Measurements from ENCODE around the gene KAZN.

The KAZN gene

DNA sequence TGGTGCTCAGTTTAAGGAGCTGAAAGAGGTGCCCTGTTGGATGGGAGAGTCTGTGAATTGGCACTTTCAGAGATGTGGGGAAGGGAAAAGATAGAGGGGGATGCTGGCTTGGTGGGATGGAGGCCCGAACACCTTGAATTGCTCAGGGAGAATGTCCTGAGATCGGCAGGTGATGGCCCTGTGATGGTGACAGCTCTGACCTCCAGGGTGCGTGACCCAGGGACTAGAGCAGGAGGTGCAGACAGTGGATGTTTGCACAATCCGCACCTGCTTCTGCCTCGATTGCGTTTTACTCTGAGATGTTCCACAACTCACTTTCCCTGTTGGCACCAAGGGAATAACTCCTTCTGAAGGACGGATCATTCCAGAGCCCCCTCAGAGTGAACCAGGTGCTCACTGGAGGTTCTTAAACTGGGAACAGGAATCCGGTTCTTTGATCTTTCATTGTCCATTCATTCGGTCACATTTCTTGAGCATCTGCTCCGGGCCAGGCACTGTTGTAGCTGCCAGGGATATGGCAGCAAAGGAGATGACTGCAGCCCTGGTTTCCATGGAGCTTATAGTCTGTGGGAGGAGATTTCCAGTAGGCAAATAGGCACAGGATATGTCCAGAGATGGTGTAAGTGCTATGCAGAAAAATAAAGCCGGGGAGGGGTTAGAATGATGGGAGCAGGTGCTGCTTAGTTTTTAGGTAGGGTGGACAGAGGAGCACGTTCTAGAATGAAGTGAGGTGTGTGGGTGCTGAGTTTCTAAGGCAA is 328.5 kb downstream of the KAZN start:
- TF ChIP-seq TEAD4 (IDR thresholded peaks at IDR 0.05) (no peak), ZBTB7A (IDR thresholded peaks at IDR 0.05; ENCODE audit: low read depth) (no peak), YY1 (IDR thresholded peaks at IDR 0.05; ENCODE audit: low read depth) (no peak), FOXM1 (IDR thresholded peaks at IDR 0.05; ENCODE audit: borderline replicate concordance, low read depth) (no peak), RAD21 (IDR thresholded peaks at IDR 0.05; ENCODE audit: low read depth) (no peak), TAF1 (IDR thresholded peaks at IDR 0.05; ENCODE audit: low read depth) (no peak), EGR1 (IDR thresholded peaks at IDR 0.05) (no peak), CEBPB (IDR thresholded peaks at IDR 0.05) (no peak), EP300 (IDR thresholded peaks at IDR 0.05; ENCODE audit: borderline replicate concordance) (no peak), CREB1 (IDR thresholded peaks at IDR 0.05; ENCODE audit: low read depth) (no peak), TCF12 (IDR thresholded peaks at IDR 0.05; ENCODE audit: low read depth) (no peak)
- TF ChIP-seq, protein P1, sequence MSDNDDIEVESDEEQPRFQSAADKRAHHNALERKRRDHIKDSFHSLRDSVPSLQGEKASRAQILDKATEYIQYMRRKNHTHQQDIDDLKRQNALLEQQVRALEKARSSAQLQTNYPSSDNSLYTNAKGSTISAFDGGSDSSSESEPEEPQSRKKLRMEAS (IDR thresholded peaks at IDR 0.05): no peak
- TF ChIP-seq, protein P2, sequence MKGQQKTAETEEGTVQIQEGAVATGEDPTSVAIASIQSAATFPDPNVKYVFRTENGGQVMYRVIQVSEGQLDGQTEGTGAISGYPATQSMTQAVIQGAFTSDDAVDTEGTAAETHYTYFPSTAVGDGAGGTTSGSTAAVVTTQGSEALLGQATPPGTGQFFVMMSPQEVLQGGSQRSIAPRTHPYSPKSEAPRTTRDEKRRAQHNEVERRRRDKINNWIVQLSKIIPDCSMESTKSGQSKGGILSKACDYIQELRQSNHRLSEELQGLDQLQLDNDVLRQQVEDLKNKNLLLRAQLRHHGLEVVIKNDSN (IDR thresholded peaks at IDR 0.05): no peak
- TF ChIP-seq, protein P3, sequence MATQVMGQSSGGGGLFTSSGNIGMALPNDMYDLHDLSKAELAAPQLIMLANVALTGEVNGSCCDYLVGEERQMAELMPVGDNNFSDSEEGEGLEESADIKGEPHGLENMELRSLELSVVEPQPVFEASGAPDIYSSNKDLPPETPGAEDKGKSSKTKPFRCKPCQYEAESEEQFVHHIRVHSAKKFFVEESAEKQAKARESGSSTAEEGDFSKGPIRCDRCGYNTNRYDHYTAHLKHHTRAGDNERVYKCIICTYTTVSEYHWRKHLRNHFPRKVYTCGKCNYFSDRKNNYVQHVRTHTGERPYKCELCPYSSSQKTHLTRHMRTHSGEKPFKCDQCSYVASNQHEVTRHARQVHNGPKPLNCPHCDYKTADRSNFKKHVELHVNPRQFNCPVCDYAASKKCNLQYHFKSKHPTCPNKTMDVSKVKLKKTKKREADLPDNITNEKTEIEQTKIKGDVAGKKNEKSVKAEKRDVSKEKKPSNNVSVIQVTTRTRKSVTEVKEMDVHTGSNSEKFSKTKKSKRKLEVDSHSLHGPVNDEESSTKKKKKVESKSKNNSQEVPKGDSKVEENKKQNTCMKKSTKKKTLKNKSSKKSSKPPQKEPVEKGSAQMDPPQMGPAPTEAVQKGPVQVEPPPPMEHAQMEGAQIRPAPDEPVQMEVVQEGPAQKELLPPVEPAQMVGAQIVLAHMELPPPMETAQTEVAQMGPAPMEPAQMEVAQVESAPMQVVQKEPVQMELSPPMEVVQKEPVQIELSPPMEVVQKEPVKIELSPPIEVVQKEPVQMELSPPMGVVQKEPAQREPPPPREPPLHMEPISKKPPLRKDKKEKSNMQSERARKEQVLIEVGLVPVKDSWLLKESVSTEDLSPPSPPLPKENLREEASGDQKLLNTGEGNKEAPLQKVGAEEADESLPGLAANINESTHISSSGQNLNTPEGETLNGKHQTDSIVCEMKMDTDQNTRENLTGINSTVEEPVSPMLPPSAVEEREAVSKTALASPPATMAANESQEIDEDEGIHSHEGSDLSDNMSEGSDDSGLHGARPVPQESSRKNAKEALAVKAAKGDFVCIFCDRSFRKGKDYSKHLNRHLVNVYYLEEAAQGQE (IDR thresholded peaks at IDR 0.05; ENCODE audit: low read depth): no peak

DNA sequence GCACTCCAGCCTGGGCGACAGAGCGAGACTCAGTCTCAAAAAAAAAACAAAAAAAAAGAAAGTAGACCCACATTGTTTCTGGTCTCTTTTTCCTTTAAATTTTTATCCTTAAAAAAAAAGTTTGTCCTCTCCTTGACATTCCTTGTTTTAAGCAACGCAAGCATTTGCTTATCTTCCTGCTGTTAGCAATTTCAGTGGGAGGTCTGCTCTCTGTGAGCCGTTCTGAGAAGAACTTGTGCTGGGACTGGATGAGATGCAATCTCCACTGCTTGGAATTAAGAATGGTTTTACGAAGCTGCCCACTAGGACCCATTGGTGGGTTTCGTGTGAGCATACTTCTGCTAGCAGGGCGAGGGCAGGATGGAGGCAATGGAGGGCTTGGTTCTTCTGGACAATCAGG is 329.9 kb downstream of the KAZN start:
- TF ChIP-seq, protein P3 (IDR thresholded peaks at IDR 0.05; ENCODE audit: low read depth): no peak

DNA sequence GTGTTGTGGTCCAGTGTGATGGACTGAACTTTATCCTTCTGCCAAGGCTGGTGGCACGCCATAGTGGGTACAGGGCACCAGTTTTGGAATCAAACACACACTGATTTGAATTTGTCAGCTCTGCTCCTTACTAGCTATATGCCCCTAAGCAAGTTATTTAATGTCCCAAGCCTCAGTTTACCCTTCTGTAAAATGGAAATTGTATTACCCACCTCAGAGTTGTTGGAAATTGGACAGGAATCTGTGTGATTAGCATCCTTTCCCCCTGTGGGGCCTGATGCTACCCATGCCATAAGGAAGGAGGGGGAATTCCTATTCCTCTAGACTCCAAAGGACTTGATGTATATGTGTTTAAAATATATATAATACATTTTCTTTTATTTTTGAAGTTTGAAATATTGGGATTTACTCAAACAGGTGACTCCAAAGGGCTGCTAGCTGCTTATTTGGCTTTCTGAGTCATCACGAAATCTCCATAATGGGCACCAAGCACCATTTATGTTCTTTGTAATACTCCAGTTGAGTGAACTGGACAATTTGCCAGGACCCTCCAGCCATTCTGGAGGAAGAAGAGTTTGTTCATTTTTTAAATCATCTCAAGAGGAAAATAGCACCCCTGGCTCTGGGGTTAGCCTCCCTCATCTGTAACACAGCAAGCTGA is 330.5 kb downstream of the KAZN start:
- no peak for TF ChIP-seq TAF1 (IDR thresholded peaks at IDR 0.05; ENCODE audit: low read depth)
- no peak for TF ChIP-seq EGR1 (IDR thresholded peaks at IDR 0.05)
- no peak for TF ChIP-seq FOXM1 (IDR thresholded peaks at IDR 0.05; ENCODE audit: borderline replicate concordance, low read depth)
- TF ChIP-seq YY1 (IDR thresholded peaks at IDR 0.05; ENCODE audit: low read depth): no peak
- TF ChIP-seq CEBPB (IDR thresholded peaks at IDR 0.05): no peak
- TF ChIP-seq TCF12 (IDR thresholded peaks at IDR 0.05; ENCODE audit: low read depth): no peak
- TF ChIP-seq, protein P1 (IDR thresholded peaks at IDR 0.05): no peak
- TF ChIP-seq, protein P3 (IDR thresholded peaks at IDR 0.05; ENCODE audit: low read depth): no peak
- no peak for TF ChIP-seq RAD21 (IDR thresholded peaks at IDR 0.05; ENCODE audit: low read depth)
- TF ChIP-seq, protein P2 (IDR thresholded peaks at IDR 0.05): no peak
- no peak for TF ChIP-seq NFIC (IDR thresholded peaks at IDR 0.05)
- TF ChIP-seq ZBTB7A (IDR thresholded peaks at IDR 0.05; ENCODE audit: low read depth): no peak
- no peak for TF ChIP-seq CREB1 (IDR thresholded peaks at IDR 0.05; ENCODE audit: low read depth)
- TF ChIP-seq TEAD4 (IDR thresholded peaks at IDR 0.05): no peak
- no peak for TF ChIP-seq EP300 (IDR thresholded peaks at IDR 0.05; ENCODE audit: borderline replicate concordance)

DNA sequence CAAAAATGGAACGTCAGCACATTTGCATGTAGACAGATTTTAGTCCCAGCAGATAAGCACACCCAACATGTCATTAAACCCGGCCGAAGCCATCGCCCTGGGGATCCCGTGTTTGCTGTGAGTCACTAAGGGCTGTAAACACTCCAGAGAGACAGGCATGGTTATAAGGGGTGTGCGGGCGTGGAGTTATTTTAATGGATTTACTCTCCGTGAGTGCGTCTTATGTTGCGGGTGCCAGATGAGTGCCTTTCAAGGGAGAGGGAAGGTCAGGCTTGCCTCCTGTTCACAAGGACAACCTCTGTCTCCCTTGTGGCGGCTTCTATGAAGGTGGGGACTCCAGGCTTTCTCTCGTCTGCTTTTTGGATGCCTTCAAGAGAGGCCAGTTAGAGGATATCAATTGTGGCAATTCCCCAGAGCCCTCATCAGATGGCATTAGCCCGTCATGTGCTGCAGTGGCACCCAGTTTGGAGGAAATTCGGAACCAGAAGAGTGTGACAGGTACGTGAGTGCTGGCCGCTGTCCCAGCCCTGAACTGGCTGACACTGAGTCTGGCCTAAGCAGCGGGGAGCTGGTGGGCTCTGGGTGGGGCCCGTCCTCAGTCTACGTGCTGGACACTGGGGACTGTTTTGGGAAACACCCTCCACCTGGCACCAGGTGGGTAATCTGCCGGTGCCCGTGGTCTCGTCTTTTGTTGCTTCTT is 331.2 kb downstream of the KAZN start:
- no peak for TF ChIP-seq YY1 (IDR thresholded peaks at IDR 0.05; ENCODE audit: low read depth)
- no peak for TF ChIP-seq FOXM1 (IDR thresholded peaks at IDR 0.05; ENCODE audit: borderline replicate concordance, low read depth)
- TF ChIP-seq RAD21 (IDR thresholded peaks at IDR 0.05; ENCODE audit: low read depth): no peak
- TF ChIP-seq, protein P2 (IDR thresholded peaks at IDR 0.05): no peak
- TF ChIP-seq CREB1 (IDR thresholded peaks at IDR 0.05; ENCODE audit: low read depth): no peak
- TF ChIP-seq, protein P1 (IDR thresholded peaks at IDR 0.05): no peak
- no peak for TF ChIP-seq EP300 (IDR thresholded peaks at IDR 0.05; ENCODE audit: borderline replicate concordance)
- TF ChIP-seq NFIC (IDR thresholded peaks at IDR 0.05): no peak
- no peak for TF ChIP-seq TCF12 (IDR thresholded peaks at IDR 0.05; ENCODE audit: low read depth)
- no peak for TF ChIP-seq ZBTB7A (IDR thresholded peaks at IDR 0.05; ENCODE audit: low read depth)
- no peak for TF ChIP-seq EGR1 (IDR thresholded peaks at IDR 0.05)
- TF ChIP-seq CEBPB (IDR thresholded peaks at IDR 0.05): no peak
- no peak for TF ChIP-seq TAF1 (IDR thresholded peaks at IDR 0.05; ENCODE audit: low read depth)
- TF ChIP-seq, protein P3 (IDR thresholded peaks at IDR 0.05; ENCODE audit: low read depth): no peak
- TF ChIP-seq TEAD4 (IDR thresholded peaks at IDR 0.05): no peak
